Measurements from ENCODE around the gene C1QTNF3.

DNA sequence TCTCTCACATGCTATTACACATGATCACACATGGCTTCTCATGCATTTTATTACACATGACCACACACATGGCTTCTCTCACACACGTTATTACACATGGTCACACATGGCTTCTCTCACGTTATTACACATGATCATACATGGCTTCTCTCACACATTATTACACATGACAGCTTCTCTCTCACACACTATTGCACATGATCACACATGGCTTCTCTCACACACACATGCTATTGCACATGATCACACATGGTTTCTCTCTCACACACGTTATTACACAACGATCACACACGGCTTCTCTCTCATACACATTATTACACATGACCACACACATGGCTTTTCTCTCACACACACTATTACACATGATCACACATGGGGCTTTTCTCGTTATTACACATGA lies 57.6 kb downstream of the C1QTNF3 start:
- TF ChIP-seq, protein P1, sequence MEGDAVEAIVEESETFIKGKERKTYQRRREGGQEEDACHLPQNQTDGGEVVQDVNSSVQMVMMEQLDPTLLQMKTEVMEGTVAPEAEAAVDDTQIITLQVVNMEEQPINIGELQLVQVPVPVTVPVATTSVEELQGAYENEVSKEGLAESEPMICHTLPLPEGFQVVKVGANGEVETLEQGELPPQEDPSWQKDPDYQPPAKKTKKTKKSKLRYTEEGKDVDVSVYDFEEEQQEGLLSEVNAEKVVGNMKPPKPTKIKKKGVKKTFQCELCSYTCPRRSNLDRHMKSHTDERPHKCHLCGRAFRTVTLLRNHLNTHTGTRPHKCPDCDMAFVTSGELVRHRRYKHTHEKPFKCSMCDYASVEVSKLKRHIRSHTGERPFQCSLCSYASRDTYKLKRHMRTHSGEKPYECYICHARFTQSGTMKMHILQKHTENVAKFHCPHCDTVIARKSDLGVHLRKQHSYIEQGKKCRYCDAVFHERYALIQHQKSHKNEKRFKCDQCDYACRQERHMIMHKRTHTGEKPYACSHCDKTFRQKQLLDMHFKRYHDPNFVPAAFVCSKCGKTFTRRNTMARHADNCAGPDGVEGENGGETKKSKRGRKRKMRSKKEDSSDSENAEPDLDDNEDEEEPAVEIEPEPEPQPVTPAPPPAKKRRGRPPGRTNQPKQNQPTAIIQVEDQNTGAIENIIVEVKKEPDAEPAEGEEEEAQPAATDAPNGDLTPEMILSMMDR (conservative IDR thresholded peaks at IDR 0.05; ENCODE audit: low read depth, low read length): no peak
- TF ChIP-seq EZH2 (IDR thresholded peaks at IDR 0.05; ENCODE audit: borderline replicate concordance, low read depth, low read length, poor library complexity, severe bottlenecking): no peak

Data from A673 (cell line).